Measurements from ENCODE around the gene PSD4.

PSD4 gene

GRCh38 chr2:113157118-113157896 lies 16.5 kb upstream of the PSD4 start:
- Histone ChIP-seq H2BK5ac (ENCODE audit: low read depth, low read length, poor library complexity, severe bottlenecking) (no peak overlapping the region), H3K4me3 (ENCODE audit: insufficient read depth in 1 of 2, low read depth in 1 of 2, low read length in 2 of 2) (peak overlapping the region; percentile 74 to 76), H3K4me2 (ENCODE audit: low read length, poor library complexity, severe bottlenecking) (peak overlapping the region; percentile 79), H3K18ac (ENCODE audit: low read depth in 1 of 2, low read length in 2 of 2) (peak overlapping the region in 1 of 2 experiments; percentile 6), H4K8ac (ENCODE audit: low read length) (no peak overlapping the region), H2BK12ac (ENCODE audit: low read length in 2 of 2) (no peak overlapping the region), H3K27ac (ENCODE audit: low read length, poor library complexity, severe bottlenecking) (no peak overlapping the region), H3K4ac (ENCODE audit: low read depth in 1 of 2, low read length in 2 of 2) (no peak overlapping the region), H3K23ac (ENCODE audit: low read length in 2 of 2) (no peak overlapping the region), H2BK120ac (ENCODE audit: low read depth, low read length) (no peak overlapping the region), H3K36me3 (ENCODE audit: control insufficient read depth in 1 of 2, insufficient read depth in 2 of 2, low read depth in 1 of 2, low read length in 2 of 2) (peaks cover 0 to 3% of the 10 kb centered on the region in 2 experiments), H4K91ac (ENCODE audit: low read length) (no peak overlapping the region), H3K14ac (ENCODE audit: low read length in 2 of 2) (no peak overlapping the region), H3K27me3 (ENCODE audit: control insufficient read depth in 1 of 2, insufficient read depth in 1 of 2, low read length in 2 of 2) (no peaks in the 10 kb centered on the region), H2AK5ac (ENCODE audit: low read length, severe bottlenecking) (no peak overlapping the region), H2AFZ (ENCODE audit: low read depth, low read length) (peak overlapping the region; percentile 49), H3K79me1 (replicated peaks; ENCODE audit: low read length, poor library complexity, severe bottlenecking) (no peaks in the 10 kb centered on the region), H3K4me1 (ENCODE audit: control insufficient read depth, insufficient read depth, low read depth, low read length) (peaks cover 9% of the 10 kb centered on the region), H3K9me3 (ENCODE audit: control insufficient read depth, low read length) (no peaks in the 10 kb centered on the region), H2BK15ac (ENCODE audit: low read depth, poor library complexity, severe bottlenecking) (no peak overlapping the region), H3K9ac (ENCODE audit: low read length) (peak overlapping the region; percentile 64)
- WGBS, result 4% methylated on average over 49 of the region's 92 CpGs
- no peak for DNase-seq

- Histone ChIP-seq H3K4me2 (ENCODE audit: low read length, poor library complexity, severe bottlenecking) (peak overlapping the region; percentile 73), H3K4me3 (ENCODE audit: insufficient read depth in 1 of 2, low read depth in 1 of 2, low read length in 2 of 2) (peak overlapping the region; percentile 74 to 76), H3K14ac (ENCODE audit: low read length in 2 of 2) (no peak overlapping the region), H3K9me3 (ENCODE audit: control insufficient read depth, low read length) (no peaks in the 10 kb centered on the region), H2AFZ (ENCODE audit: low read depth, low read length) (peak overlapping the region; percentile 49), H2BK15ac (ENCODE audit: low read depth, poor library complexity, severe bottlenecking) (no peak overlapping the region), H2BK12ac (ENCODE audit: low read length in 2 of 2) (no peak overlapping the region), H2AK5ac (ENCODE audit: low read length, severe bottlenecking) (no peak overlapping the region), H2BK120ac (ENCODE audit: low read depth, low read length) (no peak overlapping the region), H3K79me1 (replicated peaks; ENCODE audit: low read length, poor library complexity, severe bottlenecking) (no peaks in the 10 kb centered on the region), H3K18ac (ENCODE audit: low read depth in 1 of 2, low read length in 2 of 2) (peak overlapping the region in 1 of 2 experiments; percentile 6), H3K4ac (ENCODE audit: low read depth in 1 of 2, low read length in 2 of 2) (no peak overlapping the region), H2BK5ac (ENCODE audit: low read depth, low read length, poor library complexity, severe bottlenecking) (no peak overlapping the region), H3K9ac (ENCODE audit: low read length) (peak overlapping the region; percentile 64), H3K27ac (ENCODE audit: low read length, poor library complexity, severe bottlenecking) (peak overlapping the region; percentile 4), H3K23ac (ENCODE audit: low read length in 2 of 2) (no peak overlapping the region), H4K91ac (ENCODE audit: low read length) (no peak overlapping the region), H3K27me3 (ENCODE audit: control insufficient read depth in 1 of 2, insufficient read depth in 1 of 2, low read length in 2 of 2) (no peaks in the 10 kb centered on the region), H4K8ac (ENCODE audit: low read length) (no peak overlapping the region), H3K36me3 (ENCODE audit: control insufficient read depth in 1 of 2, insufficient read depth in 2 of 2, low read depth in 1 of 2, low read length in 2 of 2) (peaks cover 0 to 3% of the 10 kb centered on the region in 2 experiments), H3K4me1 (ENCODE audit: control insufficient read depth, insufficient read depth, low read depth, low read length) (peaks cover 9% of the 10 kb centered on the region)
- 55% methylated on average over 8 of the region's 10 CpGs for WGBS
- DNase-seq, result no peak
These were observed 15.6 kb upstream of the PSD4 start for GRCh38 chr2:113157897-113158753.

- Histone ChIP-seq H2AK5ac (ENCODE audit: low read length, severe bottlenecking) (no peak overlapping the region), H2AFZ (ENCODE audit: low read depth, low read length) (no peak overlapping the region)
These were observed 14.8 kb upstream of the PSD4 start for GRCh38 chr2:113158884-113159553.

More at GRCh38 chr2:113158884-113159553, 14.8 kb upstream of the PSD4 start:
- no peak overlapping the region for H3K4ac ChIP-seq (ENCODE audit: low read depth in 1 of 2, low read length in 2 of 2)
- no peak overlapping the region for H4K91ac ChIP-seq (ENCODE audit: low read length)
- no peaks in the 10 kb centered on the region for H3K79me1 ChIP-seq (replicated peaks; ENCODE audit: low read length, poor library complexity, severe bottlenecking)
- no peak overlapping the region for H2BK15ac ChIP-seq (ENCODE audit: low read depth, poor library complexity, severe bottlenecking)
- 67% methylated on average over 4 of the region's 4 CpGs for WGBS
- H3K9ac ChIP-seq (ENCODE audit: low read length), result no peak overlapping the region
- H2BK120ac ChIP-seq (ENCODE audit: low read depth, low read length), result no peak overlapping the region
- H3K4me2 ChIP-seq (ENCODE audit: low read length, poor library complexity, severe bottlenecking), result no peak overlapping the region
- no peaks in the 10 kb centered on the region for H3K9me3 ChIP-seq (ENCODE audit: control insufficient read depth, low read length)
- no peak overlapping the region for H3K14ac ChIP-seq (ENCODE audit: low read length in 2 of 2)
- no peaks in the 10 kb centered on the region for H3K27me3 ChIP-seq (ENCODE audit: control insufficient read depth in 1 of 2, insufficient read depth in 1 of 2, low read length in 2 of 2)
- H4K8ac ChIP-seq (ENCODE audit: low read length), result no peak overlapping the region
- no peak overlapping the region for H3K18ac ChIP-seq (ENCODE audit: low read depth in 1 of 2, low read length in 2 of 2)
- no peak overlapping the region for H3K27ac ChIP-seq (ENCODE audit: low read length, poor library complexity, severe bottlenecking)
- H2BK12ac ChIP-seq (ENCODE audit: low read length in 2 of 2), result no peak overlapping the region
- no peak overlapping the region for H2BK5ac ChIP-seq (ENCODE audit: low read depth, low read length, poor library complexity, severe bottlenecking)
- no peak overlapping the region for H3K4me3 ChIP-seq (ENCODE audit: insufficient read depth in 1 of 2, low read depth in 1 of 2, low read length in 2 of 2)
- H3K36me3 ChIP-seq (ENCODE audit: control insufficient read depth in 1 of 2, insufficient read depth in 2 of 2, low read depth in 1 of 2, low read length in 2 of 2), result peaks cover 0 to 3% of the 10 kb centered on the region in 2 experiments
- no peak overlapping the region for H3K23ac ChIP-seq (ENCODE audit: low read length in 2 of 2)
- peaks cover 9% of the 10 kb centered on the region for H3K4me1 ChIP-seq (ENCODE audit: control insufficient read depth, insufficient read depth, low read depth, low read length)
- DNase-seq, result peak; percentile 33

All from mesenchymal stem cell (in vitro differentiated cells and primary cell).